ENCODE measurements around the gene NFX1.
"Not testable (repeated sequence)": the region's sequence is repeated elsewhere in the genome, so short reads cannot be mapped to it uniquely, and the experiment has no call there.

DNA sequence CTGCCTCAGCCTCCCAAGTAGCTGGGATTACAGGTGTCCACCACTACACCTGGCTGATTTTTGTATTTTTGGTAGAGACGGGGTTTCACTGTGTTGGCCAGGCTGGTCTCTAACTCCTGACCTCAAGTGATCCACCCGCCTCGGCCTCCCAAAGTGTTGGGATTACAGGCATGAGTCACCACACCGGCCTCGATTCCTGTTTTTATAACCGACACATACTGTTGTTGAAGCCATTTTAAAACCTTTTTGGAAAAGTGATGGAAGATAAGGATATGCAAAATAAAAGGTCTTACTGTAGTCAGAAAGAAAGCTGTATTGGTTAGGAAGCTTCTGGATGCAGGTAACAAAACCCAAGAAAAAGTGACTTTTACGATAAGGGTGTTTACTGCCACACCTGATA, 42.6 kb downstream of the NFX1 start:
- TF ChIP-seq, protein P1, sequence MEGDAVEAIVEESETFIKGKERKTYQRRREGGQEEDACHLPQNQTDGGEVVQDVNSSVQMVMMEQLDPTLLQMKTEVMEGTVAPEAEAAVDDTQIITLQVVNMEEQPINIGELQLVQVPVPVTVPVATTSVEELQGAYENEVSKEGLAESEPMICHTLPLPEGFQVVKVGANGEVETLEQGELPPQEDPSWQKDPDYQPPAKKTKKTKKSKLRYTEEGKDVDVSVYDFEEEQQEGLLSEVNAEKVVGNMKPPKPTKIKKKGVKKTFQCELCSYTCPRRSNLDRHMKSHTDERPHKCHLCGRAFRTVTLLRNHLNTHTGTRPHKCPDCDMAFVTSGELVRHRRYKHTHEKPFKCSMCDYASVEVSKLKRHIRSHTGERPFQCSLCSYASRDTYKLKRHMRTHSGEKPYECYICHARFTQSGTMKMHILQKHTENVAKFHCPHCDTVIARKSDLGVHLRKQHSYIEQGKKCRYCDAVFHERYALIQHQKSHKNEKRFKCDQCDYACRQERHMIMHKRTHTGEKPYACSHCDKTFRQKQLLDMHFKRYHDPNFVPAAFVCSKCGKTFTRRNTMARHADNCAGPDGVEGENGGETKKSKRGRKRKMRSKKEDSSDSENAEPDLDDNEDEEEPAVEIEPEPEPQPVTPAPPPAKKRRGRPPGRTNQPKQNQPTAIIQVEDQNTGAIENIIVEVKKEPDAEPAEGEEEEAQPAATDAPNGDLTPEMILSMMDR (conservative IDR thresholded peaks at IDR 0.05; ENCODE audit: low read depth, low read length): not testable (repeated sequence)
- TF ChIP-seq EZH2 (IDR thresholded peaks at IDR 0.05; ENCODE audit: low read length, unreplicated experiment): not testable (repeated sequence)
